Inflammatory macrophage (primary cell): ENCODE data around the gene U2SURP.

Experiments used
- DNase-seq, 2 donors: peaks; one replicate each; pipeline ENCODE4 v3.0.0-alpha.2; 2020 to 2022
- total RNA-seq, 18 experiments: gene quantifications; one replicate each; lab custom pipeline; 2026; ENCODE audit warnings: mixed read lengths in 6 of 18, inconsistent platforms in 2 of 18; lab: John Stamatoyannopoulos, UW

U2SURP gene
- total RNA-seq = 55.3 to 143 (median 102) reads per million in 18 experiments

- DNase-seq = peak; percentile 98 to 99
Measured at GRCh38 chr3:143001369-143002082, at the start of gene U2SURP. Gene U2SURP (plus strand): TSS chr3:143001570. CDS start chr3:143001629, 59 bp downstream.

GRCh38 chr3:142951794-142952193 is 49.6 kb upstream of the U2SURP start:
- no peak for DNase-seq

- DNase-seq = no peak
Measured at GRCh38 chr3:142952272-142953193, 48.8 kb upstream of the U2SURP start.

- no peak for DNase-seq
Measured at GRCh38 chr3:142953443-142953842, 47.9 kb upstream of the U2SURP start.

GRCh38 chr3:142958707-142959106 is 42.7 kb upstream of the U2SURP start:
- DNase-seq = no peak

GRCh38 chr3:142960322-142960850 is 41.0 kb upstream of the U2SURP start:
- DNase-seq = no peak

- no peak for DNase-seq
Measured at GRCh38 chr3:142961539-142961938, 39.8 kb upstream of the U2SURP start.

GRCh38 chr3:142962175-142962519 is 39.2 kb upstream of the U2SURP start:
- DNase-seq = no peak

- DNase-seq = no peak
Measured at GRCh38 chr3:142962520-142963233, 38.7 kb upstream of the U2SURP start.

GRCh38 chr3:142963234-142963515 is 38.2 kb upstream of the U2SURP start:
- no peak for DNase-seq

- no peak for DNase-seq
Measured at GRCh38 chr3:142963516-142964448, 37.6 kb upstream of the U2SURP start, which contains the start of gene PAQR9. Gene PAQR9 (minus strand): TSS chr3:142963674. CDS start chr3:142963336, 338 bp downstream.

- peak in 1 of 2 donors; percentile 57 for DNase-seq
Measured at GRCh38 chr3:142965581-142965980, 35.8 kb upstream of the U2SURP start.

- no peak for DNase-seq
Measured at GRCh38 chr3:142966808-142967207, 34.6 kb upstream of the U2SURP start.

GRCh38 chr3:142968319-142969025 is 32.9 kb upstream of the U2SURP start:
- no peak for DNase-seq

GRCh38 chr3:142971431-142971830 is 29.9 kb upstream of the U2SURP start:
- DNase-seq = no peak

GRCh38 chr3:142972092-142972753 is 29.1 kb upstream of the U2SURP start:
- no peak for DNase-seq

GRCh38 chr3:142973217-142974009 is 28.0 kb upstream of the U2SURP start:
- DNase-seq = no peak

GRCh38 chr3:142975316-142975995 is 25.9 kb upstream of the U2SURP start:
- no peak for DNase-seq
